Bone marrow (tissue), 2 donors: Measurements from ENCODE around the gene FOXJ1.
"Not testable (repeated sequence)": the region's sequence is repeated elsewhere in the genome, so short reads cannot be mapped to it uniquely, and the experiment has no call there.

Source experiments
- DNase-seq, 2 donors: peaks; one replicate each; lab custom pipeline; 2025; lab: John Stamatoyannopoulos, UW

Gene FOXJ1, protein sequence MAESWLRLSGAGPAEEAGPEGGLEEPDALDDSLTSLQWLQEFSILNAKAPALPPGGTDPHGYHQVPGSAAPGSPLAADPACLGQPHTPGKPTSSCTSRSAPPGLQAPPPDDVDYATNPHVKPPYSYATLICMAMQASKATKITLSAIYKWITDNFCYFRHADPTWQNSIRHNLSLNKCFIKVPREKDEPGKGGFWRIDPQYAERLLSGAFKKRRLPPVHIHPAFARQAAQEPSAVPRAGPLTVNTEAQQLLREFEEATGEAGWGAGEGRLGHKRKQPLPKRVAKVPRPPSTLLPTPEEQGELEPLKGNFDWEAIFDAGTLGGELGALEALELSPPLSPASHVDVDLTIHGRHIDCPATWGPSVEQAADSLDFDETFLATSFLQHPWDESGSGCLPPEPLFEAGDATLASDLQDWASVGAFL

DNA sequence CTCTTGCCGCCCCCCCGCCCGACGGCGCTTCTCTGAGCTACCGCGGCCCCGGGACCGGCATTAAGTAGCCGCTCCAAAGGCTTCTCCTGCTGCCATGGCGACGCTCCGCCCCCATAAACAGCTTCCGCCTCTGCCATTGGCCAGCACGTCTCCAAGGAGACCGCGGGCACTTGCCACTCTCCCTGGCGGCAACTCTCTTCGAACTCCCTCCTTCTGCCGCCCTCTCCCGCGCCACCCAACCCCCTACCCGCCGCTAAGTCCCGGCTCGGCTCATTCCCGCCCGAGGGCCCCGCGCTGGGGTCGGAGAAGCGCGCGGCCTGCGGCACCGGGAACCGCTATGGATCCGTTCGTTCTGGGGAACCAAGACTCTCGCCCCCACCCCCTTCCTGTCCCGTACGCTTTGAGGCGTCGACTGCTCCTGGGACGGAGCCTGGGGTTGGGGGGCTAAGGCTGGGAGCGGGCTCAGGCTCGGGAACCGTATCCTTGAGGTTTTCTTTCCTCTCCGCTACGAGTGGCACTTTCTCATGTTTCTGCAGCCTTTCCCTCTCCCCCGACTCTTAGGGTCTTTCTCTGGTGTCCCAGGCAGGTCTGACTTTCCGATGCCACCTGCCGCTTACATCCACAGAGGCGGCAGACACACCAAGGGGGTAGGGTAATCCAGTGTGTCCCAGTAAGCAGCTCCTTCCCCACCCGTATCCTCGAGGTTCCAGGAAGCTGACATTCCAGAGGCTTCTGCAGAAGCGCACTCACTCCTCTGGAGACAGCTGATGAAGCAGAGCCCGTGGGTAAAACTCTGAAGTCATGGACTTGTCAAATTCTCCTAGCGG lies at the start of gene FOXJ1:
FOXJ1 (minus strand) TSS at position 34 of the 827 bp plus-strand sequence. CDS start 850 bp downstream, outside the sequence.
- peak; percentile 79 to 85 for DNase-seq

DNA sequence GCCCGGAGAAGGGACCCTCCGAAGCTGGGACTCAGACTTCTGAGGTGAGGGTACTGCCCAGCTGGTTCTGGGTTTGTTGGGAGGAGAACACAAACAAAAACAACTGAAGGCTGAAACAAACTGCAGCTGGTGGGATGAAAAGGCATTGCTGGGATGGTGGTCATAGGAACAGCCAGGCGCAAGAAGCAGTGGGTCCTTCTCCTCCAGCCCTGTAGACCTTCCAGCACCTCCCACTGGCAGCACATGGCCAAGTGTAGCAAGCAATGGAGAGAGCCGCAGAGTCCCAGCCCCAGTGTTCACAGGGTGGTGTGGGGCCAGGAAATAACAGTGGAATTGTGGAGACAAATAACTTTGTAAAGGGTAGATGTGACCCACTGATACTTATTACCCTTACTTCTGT lies 48.7 kb upstream of the FOXJ1 start:
- no peak for DNase-seq

DNA sequence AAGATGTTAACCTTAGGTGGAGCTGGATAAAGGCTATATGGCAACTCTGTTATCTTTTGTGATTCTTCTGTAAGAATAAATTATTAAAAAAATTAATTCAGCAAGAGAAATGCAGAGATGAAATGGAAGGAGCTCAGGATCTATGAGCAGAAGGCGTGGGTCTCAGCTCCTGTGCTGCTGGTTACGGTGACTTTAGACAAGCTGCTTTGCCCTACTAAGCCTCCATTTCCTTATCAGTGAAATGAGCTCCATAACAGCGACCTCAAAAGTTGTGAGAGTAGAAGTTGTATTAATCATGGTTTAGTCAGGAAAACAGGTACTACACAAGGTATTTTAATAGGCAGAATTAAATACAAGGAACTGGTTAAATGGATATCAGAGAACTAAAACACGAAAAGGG lies 48.2 kb upstream of the FOXJ1 start:
- DNase-seq, result no peak

DNA sequence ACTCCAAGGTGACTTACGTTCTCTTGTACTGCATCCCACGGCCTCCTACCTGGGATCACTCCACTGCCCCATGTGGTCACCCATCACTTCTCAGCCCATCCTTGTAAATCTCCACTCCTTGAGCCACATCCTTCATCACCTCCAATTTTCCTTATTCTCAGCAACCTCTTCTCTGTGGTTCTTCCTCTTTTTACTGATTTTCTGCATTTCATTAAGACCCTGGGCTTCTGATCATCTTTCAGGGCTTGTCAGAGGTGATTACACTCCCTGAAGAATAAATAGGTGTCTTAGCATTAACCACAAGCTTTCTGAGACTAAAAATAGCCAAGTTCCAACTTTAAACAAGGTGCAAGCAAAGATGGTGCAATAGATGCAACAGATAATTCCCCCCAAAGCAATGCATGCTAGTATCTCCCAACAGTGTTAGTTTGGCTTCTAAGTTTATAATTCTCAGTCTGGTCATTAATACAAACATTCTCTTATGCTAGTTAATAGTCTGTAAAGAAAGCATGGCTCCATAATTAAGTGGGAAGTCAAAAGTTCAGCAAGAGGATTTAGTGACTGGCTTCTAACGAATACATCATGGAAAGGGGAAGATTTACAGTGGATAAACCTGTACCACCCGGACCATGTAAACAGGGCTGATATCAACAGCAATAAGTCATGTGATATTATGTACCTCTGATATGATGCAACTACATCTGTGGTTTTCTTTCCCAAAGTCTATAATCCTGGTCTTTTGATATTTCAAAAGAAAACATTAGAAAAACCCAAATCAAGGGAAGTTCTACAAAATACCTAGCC lies 47.4 kb upstream of the FOXJ1 start:
- DNase-seq, result no peak

DNA sequence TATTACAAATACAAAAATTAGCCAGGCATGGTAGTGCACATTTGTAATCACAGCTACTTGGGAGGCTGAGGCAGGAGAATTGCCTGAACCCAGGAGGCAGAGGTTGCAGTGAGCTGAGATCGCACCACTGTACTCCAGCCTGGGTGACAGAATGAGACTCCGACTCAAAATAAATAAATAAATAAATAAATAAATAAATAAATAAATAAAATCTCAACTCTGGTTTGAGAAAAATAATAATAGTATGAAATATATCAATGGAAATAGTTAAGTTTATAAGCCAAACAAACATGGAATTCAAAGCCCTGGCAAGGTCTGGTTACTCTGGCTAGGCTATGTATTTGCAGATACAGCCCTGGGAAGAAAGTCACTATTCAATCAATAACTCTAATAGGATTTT lies 45.7 kb upstream of the FOXJ1 start:
- not testable (repeated sequence) for DNase-seq

DNA sequence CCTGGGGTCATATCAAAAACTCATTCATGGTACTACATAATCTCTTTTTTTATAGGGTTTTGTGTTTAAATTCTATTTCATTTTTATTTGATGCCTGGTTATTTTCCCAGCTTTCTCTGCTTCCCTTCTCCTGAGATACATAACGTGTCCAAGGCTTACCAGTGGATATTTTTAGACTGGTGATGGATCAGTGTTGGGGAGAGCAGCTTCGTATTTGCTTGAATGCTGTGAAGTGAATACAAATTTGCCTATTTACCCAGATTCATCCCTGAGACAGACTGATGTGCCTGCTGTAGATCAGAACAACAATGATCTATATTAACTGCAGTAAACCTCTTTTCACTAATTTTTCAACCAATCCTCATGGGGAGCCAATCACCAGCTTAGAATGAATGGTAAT lies 43.2 kb upstream of the FOXJ1 start:
- DNase-seq, result no peak

DNA sequence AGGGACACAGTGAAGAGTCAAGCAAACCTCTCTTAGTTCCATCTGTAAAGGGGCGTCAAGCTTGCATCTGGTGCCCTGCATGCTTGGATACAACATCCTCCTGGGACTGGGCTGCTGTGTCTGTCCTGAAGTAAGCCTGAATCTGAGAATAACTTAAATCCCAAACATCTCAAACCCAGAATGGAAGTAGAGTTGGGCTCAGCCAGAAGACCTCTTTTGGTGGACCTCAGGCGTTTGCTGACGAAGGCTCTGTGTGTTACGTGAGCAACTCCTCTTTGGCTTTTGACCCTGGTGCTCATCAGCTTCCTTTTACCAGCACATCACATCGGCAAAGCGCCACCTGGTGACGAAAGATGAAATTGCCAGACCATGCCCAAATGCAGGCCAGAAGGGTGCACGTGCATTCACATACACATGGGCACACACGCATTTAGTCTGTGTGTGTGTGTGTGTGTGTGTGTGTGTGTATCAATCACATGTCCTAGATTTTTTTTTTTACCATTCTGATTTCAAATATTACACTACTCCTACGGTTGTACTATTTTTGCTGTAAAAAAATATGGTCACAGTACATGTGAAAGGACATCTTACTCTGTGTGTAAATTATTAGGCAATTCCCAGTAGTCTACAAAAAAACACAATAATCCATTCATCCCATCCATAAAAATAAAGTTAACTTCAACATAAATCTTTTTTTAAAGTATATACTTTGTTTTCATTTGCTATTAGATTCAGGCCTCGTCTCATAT lies 41.1 kb upstream of the FOXJ1 start:
- peak; percentile 64 to 86 for DNase-seq

DNA sequence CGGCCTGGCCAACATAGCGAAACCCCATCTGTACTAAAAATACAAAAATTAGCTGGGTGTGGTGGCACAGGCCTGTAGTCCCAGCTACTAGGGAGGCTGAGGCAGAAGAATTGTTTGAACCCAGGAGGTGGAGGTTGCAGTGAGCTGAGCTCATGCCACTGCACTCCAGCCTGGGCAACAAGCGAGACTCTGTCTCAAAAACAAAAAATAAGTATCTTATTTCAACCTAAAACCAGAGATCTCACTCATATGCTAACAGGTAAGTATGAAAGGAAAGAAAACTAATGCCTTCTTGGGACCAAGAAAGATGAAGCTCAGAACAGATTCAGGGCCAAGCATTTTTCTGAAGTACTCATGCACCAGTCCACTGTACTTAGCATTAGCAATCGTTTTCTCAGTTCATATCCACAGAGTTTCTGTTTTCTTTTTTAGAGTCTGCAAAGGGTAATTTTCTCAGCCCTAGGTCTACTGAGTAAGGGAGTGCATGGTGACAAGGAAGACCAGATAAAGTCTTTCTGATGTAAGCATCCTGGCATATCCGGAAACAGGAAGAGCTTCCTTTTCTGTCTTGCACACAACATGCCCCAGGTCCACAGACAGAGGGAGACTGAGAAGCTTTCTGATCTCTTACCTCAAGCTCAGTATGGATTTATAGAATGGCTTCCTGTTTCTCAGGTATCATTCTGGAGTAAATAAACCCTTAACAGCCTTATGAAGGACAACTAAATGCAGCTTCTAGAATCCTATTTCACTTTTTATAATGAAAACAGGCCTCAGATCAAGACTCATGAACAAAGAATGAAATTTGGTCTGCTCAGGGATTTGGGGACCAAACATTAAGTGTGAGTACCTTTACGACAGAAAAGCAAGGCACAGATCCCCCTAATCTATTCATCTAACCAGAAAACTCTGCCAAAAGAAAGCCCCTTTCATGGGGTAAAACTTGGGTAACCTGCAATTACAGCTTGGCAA lies 38.7 kb upstream of the FOXJ1 start:
- DNase-seq, result peak in 1 of 2 donors; percentile 69

DNA sequence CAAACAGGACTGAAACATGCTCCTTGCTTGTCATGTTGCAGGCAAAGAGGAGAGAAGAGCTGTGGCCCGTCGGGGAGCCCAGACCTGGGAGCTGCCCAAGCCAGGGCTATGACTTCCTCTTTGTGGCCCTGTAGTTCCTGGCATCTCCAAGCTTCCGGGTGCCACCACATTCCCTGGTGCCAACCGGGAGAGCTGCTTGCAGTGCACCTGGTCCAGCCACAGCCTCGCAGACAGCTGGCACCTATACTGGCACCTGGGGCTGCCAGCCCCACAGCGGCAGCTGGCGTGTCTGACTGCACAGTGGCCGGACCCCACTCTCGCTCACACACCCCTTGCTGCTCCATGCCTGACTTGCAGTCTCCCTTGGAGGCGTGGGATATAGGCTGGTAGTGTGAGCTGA lies 37.1 kb upstream of the FOXJ1 start:
- DNase-seq, result no peak

DNA sequence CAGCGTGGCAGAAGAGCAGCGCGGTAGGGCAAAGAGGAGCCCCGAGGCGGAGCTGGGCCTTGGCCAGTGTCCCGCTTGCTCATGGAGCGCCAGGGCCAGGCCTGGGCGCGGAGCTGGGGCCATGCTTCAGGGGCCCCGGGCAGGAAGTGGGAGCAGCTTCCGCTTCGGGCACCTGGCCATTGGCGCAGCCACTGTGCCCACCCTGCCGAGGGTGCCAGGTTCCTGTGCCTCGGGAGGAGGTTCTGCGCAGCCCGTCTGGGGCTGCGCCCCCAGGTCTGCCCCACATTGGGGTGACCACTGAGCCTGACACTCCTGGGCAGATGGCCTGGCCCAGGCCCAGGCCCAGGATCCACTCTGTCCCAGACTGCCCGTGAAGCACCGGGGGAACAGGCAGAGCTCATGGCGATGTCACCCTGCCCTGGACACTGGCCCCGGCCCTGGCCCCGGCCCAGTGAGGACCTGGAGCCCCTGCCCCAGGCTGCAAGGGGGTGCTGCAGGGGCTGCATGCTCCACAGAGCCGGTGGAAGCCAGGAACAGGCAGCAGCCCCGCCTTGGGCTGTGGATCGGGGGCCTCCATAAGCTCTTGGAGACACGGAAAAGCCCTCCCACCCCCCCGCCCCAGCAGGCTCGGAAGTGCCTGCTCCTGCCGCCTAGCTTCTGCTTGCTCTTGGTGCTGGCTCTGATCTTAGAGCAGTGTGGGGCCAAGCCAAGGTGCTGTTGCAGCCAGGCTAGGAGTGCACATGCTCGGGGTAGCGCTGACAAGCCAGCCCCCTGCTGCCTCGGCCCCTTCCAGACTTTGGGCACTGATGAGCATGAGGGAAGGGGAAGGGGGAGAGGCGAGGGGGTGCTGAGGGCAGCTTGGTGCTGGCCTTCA lies 35.9 kb upstream of the FOXJ1 start:
- no peak for DNase-seq

DNA sequence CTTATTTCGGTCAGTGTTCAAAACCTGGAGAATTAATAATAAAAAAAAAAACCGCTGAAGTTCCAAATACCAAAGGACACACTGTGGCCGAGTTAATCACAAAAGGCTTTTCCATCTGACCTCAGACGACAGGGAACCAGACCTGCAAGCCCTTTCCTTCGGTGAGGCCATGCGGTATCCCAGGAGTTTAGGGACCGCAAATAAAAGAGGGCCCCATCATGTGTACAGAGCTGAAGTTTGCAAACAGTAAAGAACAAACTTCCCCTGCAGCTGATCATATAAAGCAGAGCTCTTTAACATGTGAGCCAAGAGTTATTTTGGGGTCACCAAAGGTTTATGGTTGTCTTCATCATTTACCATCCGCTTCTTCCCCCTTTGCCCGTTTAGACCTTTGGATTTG lies 33.0 kb upstream of the FOXJ1 start:
- DNase-seq, result no peak

DNA sequence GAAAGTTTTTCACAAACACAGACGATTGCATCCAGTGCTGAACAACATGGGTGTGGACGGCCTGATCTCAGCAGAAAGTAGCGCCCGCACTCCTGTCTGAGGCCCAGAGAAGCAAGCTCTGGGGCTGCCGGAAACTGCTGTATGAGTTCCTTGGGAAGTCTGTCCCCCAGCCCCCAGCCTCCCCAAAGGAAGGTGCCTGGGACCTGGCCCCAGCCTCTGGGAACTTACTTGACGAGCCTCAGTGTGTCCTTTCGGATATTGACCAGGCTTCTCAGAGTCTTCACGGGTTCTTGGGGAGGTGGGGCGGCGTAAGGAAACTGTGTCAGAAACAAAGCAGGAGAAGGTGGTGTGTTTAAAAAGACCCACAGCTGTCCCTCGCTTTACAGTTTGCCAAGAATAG lies 32.4 kb upstream of the FOXJ1 start:
- DNase-seq, result no peak

DNA sequence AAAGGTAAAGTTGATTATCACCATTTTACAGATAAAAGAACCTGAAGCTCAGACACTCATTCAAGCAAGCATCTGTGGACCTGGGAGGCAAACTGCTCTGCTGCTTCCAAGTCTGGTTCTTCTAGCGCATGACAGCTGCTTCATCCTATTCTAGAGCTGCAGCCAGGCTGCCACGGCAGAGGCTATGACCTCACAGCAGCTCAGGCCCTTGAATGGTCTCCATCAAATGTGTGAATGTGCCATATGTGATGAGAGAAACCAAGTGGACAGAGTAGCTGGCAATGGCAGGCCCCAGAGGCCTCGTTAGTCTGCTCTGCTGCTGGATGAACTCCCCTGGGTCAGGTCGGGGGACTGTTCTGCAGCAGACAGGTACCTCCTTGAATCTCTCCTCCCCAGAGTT lies 30.7 kb upstream of the FOXJ1 start:
- DNase-seq, result no peak

DNA sequence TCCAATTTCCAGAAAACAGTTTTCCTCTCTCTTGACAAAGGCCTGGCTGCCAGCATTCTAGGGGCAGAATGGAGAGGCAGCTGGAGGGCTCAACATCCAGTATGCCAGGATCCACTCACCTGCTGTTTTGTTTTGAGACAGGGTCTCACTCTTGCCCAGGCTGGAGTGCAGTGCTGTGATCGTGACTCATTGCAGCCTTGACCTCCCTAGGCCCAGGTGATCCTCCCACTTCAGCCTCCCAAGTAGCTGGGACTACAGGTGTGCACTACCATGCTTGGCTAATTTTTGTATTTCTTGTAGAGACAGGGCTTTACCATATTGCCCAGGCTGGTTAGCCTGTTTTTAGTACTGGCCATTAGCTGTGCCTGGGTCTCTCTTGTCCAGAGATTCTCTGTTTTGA lies 29.1 kb upstream of the FOXJ1 start:
- DNase-seq, result no peak

DNA sequence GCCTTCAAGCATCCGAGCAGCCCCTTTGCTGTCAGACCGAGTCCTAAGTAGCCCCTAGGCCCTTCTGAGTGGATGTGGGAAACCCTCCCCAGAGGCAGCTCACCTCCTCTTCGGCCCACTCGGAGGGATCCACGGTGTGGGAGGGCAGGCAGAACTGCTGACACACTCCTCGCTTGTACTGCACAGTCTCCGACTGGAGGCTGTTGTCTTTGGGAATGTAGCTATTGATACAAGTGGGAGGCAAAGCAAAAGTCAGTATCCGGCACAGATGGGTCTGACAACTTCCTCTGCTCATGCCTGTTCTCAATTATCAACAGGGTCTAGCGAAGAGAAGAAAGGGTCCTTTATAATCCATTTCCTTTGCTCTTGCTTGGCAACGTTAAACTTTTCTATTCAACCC lies 25.9 kb upstream of the FOXJ1 start:
- DNase-seq, result no peak

DNA sequence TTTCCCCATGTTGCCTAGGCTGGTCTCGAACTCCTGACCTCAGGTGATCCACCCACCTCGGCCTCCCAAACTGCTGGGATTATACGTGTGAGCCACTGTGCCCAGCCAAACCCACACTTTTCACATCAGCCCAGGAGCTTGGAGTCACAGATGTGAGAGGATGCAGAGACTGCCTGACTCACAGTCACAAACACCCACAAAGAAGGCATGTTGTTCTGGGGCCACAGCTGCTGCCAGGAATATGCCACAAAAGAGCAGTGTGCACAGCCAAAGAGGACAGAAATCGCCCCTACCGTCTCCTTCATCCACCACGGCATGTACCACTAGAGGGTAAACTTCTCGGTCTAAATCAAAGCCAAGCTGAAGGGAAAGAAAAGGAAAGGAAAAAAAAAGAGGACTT lies 25.1 kb upstream of the FOXJ1 start:
- no peak for DNase-seq

DNA sequence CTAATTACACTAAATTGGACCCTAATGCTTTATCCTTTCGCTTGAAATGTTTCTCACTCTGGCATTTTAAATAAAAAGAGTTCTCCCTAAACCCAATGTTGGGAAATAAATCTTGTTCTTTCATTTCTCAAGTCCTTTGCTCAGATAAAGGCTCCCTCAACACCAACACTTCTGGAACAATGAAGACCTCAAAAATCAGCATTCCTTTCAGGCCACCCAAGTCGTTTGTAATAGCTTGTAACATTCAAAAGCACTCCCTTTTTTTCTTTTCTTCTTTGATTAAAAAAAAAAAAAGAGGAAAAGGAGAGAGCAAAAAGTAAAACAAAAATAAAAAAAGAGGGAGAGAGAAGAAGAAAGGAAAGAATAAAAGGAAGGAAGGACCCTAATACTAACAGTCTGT lies 23.3 kb upstream of the FOXJ1 start:
- no peak for DNase-seq

DNA sequence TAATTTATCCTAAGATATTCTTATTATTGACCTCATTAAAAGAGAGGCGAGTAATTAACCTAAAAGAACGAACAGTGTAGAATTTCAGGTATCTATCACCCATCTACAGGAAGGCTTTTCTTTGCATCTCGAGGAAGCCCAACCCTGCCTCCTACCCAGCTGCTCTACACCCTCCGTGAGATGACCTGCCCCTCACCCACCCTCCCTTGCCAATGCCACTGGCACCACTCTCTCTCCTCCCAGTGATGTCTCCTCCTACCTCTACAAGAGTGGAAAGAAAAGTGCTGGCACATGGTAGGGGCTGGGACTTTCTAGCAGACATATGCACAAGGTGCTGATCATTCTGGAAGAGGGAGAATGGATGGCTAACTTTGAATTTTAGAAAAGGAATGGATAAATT lies 22.9 kb upstream of the FOXJ1 start:
- no peak for DNase-seq

DNA sequence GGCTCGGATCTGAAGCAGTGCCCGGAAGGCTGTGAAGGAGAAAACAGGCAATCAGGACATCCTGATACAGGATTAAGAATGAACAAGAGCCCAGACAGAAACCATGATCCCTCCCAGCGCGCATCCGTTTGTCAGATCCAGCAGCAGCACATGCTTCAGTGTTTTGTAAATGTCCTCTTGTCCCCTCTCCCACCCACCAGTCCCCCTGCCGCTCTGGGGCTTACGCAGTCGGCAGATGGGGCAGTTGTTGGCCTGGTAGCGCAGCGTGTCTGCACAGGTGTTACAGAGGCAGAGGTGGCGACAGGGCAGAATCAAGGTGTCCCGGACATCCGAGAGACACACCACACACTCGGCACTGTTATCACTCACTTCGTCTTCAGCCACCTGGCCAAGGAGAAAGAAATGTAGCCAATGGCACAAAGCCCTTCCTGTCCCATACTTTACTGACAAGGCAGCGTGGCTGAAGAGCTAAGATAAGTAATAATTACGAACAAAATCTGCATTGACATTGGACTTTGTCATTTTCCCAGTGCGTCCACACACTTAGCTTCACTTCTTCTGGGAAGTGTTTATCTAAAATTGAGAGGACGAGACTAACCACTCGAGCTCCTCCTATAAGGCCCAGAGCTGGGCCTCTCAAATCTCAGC lies 20.7 kb upstream of the FOXJ1 start:
- no peak for DNase-seq
